HEK293 (cell line): ENCODE data around the gene PDGFC.

Experiments
- GLI4 ChIP-seq: fragments of 450-650 bp; formaldehyde crosslinking; IDR thresholded peaks from 2 replicates; pipeline ENCODE4 v1.5.1; 2016; ENCODE audit warnings: missing biosample characterization, missing genetic modification characterization
- HOXD13 ChIP-seq: sonication (generic); formaldehyde crosslinking; IDR thresholded peaks from 2 replicates; pipeline ENCODE4 v1.8.0; 2022; ENCODE audit warnings: missing genetic modification reagents, borderline replicate concordance
- KLF7 ChIP-seq: fragments of 450-650 bp; formaldehyde crosslinking; IDR thresholded peaks from 2 replicates; pipeline ENCODE4 v1.5.1; 2016; ENCODE audit warnings: missing biosample characterization, missing genetic modification characterization, borderline replicate concordance
- KLF9 ChIP-seq: fragments of 450-650 bp; formaldehyde crosslinking; IDR thresholded peaks from 2 replicates; pipeline ENCODE4 v1.5.1; 2016; ENCODE audit warnings: missing biosample characterization, missing genetic modification characterization, low read depth
- MZF1 ChIP-seq: fragments of 450-650 bp; formaldehyde crosslinking; IDR thresholded peaks from 2 replicates; pipeline ENCODE4 v1.5.1; 2017; ENCODE audit warnings: missing biosample characterization, missing genetic modification characterization, borderline replicate concordance
- SCRT1 ChIP-seq: fragments of 450-650 bp; formaldehyde crosslinking; IDR thresholded peaks from 2 replicates; pipeline ENCODE4 v1.5.1; 2016; ENCODE audit warnings: missing biosample characterization, missing genetic modification characterization, borderline replicate concordance
- TRIM28 ChIP-seq: IDR thresholded peaks from 2 replicates; pipeline ENCODE4 v1.6.1; 2011; ENCODE audit warnings: low read length, control low read depth, borderline replicate concordance
- YY1 ChIP-seq: fragments of 450-650 bp; formaldehyde crosslinking; IDR thresholded peaks from 2 replicates; pipeline ENCODE4 v1.5.1; 2018; ENCODE audit warnings: missing biosample characterization, missing genetic modification characterization
- ZBTB1 ChIP-seq: fragments of 450-650 bp; formaldehyde crosslinking; IDR thresholded peaks from 2 replicates; pipeline ENCODE4 v1.5.1; 2016; ENCODE audit warnings: missing biosample characterization, missing genetic modification characterization
- ZBTB17 ChIP-seq: fragments of 450-650 bp; formaldehyde crosslinking; IDR thresholded peaks from 2 replicates; pipeline ENCODE4 v1.5.1; 2016; ENCODE audit warnings: missing biosample characterization, missing genetic modification characterization
- ZBTB20 ChIP-seq: fragments of 450-650 bp; formaldehyde crosslinking; IDR thresholded peaks from 2 replicates; pipeline ENCODE4 v1.5.1; 2016; ENCODE audit warnings: missing biosample characterization, missing genetic modification characterization
- ZBTB8A ChIP-seq: fragments of 450-650 bp; formaldehyde crosslinking; IDR thresholded peaks from 2 replicates; pipeline ENCODE4 v1.5.1; 2016; ENCODE audit warnings: missing biosample characterization, missing genetic modification characterization
- ZFP41 ChIP-seq: fragments of 450-650 bp; formaldehyde crosslinking; IDR thresholded peaks from 2 replicates; pipeline ENCODE4 v1.5.1; 2016; ENCODE audit warnings: missing biosample characterization, missing genetic modification characterization, borderline replicate concordance
- ZNF121 ChIP-seq: fragments of 450-650 bp; formaldehyde crosslinking; IDR thresholded peaks from 2 replicates; pipeline ENCODE4 v1.5.1; 2016; ENCODE audit warnings: missing biosample characterization, missing genetic modification characterization
- ZNF169 ChIP-seq: fragments of 450-650 bp; formaldehyde crosslinking; IDR thresholded peaks from 2 replicates; pipeline ENCODE4 v1.5.1; 2016; ENCODE audit warnings: missing biosample characterization, missing genetic modification characterization
- ZNF24 ChIP-seq: fragments of 450-650 bp; formaldehyde crosslinking; IDR thresholded peaks from 2 replicates; pipeline ENCODE4 v1.5.1; 2016; ENCODE audit warnings: missing biosample characterization, missing genetic modification characterization
- ZNF266 ChIP-seq: fragments of 450-650 bp; formaldehyde crosslinking; IDR thresholded peaks from 2 replicates; pipeline ENCODE4 v1.5.1; 2016; ENCODE audit warnings: missing biosample characterization, missing genetic modification characterization, low read depth
- ZNF311 ChIP-seq: fragments of 450-650 bp; formaldehyde crosslinking; IDR thresholded peaks from 2 replicates; pipeline ENCODE4 v1.5.1; 2017; ENCODE audit warnings: missing biosample characterization, missing genetic modification characterization, borderline replicate concordance
- ZNF391 ChIP-seq: fragments of 450-650 bp; formaldehyde crosslinking; IDR thresholded peaks from 2 replicates; pipeline ENCODE4 v1.5.1; 2016; ENCODE audit warnings: low read depth, missing biosample characterization, missing genetic modification characterization, borderline replicate concordance
- ZNF404 ChIP-seq: fragments of 450-650 bp; formaldehyde crosslinking; IDR thresholded peaks from 2 replicates; pipeline ENCODE4 v1.5.1; 2017; ENCODE audit warnings: missing biosample characterization, missing genetic modification characterization
- ZNF433 ChIP-seq: fragments of 450-650 bp; formaldehyde crosslinking; IDR thresholded peaks from 2 replicates; pipeline ENCODE4 v1.5.1; 2016; ENCODE audit warnings: missing biosample characterization, missing genetic modification characterization, low read depth
- ZNF514 ChIP-seq: fragments of 450-650 bp; formaldehyde crosslinking; IDR thresholded peaks from 2 replicates; pipeline ENCODE4 v1.5.1; 2016; ENCODE audit warnings: missing biosample characterization, missing genetic modification characterization
- ZNF549 ChIP-seq: fragments of 450-650 bp; IDR thresholded peaks from 2 replicates; pipeline ENCODE4 v1.5.1; 2018; ENCODE audit warnings: missing biosample characterization, missing genetic modification characterization, mild to moderate bottlenecking, inconsistent platforms, moderate library complexity
- ZNF561 ChIP-seq: fragments of 450-650 bp; IDR thresholded peaks from 2 replicates; pipeline ENCODE4 v1.5.1; 2018; ENCODE audit warnings: missing biosample characterization, missing genetic modification characterization, borderline replicate concordance
- ZNF585B ChIP-seq: fragments of 450-650 bp; formaldehyde crosslinking; IDR thresholded peaks from 2 replicates; pipeline ENCODE4 v1.5.1; 2016; ENCODE audit warnings: missing biosample characterization, missing genetic modification characterization
- ZNF596 ChIP-seq: fragments of 450-650 bp; IDR thresholded peaks from 2 replicates; pipeline ENCODE4 v1.5.0; 2018; ENCODE audit warnings: missing biosample characterization, mild to moderate bottlenecking, missing genetic modification characterization, moderate library complexity
- ZNF621 ChIP-seq: fragments of 450-650 bp; formaldehyde crosslinking; IDR thresholded peaks from 2 replicates; pipeline ENCODE4 v1.5.1; 2017; ENCODE audit warnings: missing biosample characterization, missing genetic modification characterization
- ZNF623 ChIP-seq: fragments of 450-650 bp; formaldehyde crosslinking; IDR thresholded peaks from 2 replicates; pipeline ENCODE4 v1.5.1; 2016; ENCODE audit warnings: missing biosample characterization, missing genetic modification characterization
- ZNF660 ChIP-seq: fragments of 450-650 bp; IDR thresholded peaks from 2 replicates; pipeline ENCODE4 v1.5.1; 2018; ENCODE audit warnings: missing biosample characterization, mild to moderate bottlenecking, missing genetic modification characterization
- ZNF664 ChIP-seq: fragments of 450-650 bp; formaldehyde crosslinking; IDR thresholded peaks from 2 replicates; pipeline ENCODE4 v1.5.1; 2016; ENCODE audit warnings: missing biosample characterization, missing genetic modification characterization
- ZNF843 ChIP-seq: fragments of 450-650 bp; formaldehyde crosslinking; IDR thresholded peaks from 2 replicates; pipeline ENCODE4 v1.5.1; 2016; ENCODE audit warnings: missing biosample characterization, missing genetic modification characterization
- ZSCAN23 ChIP-seq: fragments of 450-650 bp; formaldehyde crosslinking; IDR thresholded peaks from 2 replicates; pipeline ENCODE4 v1.5.1; 2016; ENCODE audit warnings: missing biosample characterization, missing genetic modification characterization
- TF ChIP-seq, protein P1 (sequence below): fragments of 450-650 bp; formaldehyde crosslinking; optimal IDR thresholded peaks from 2 replicates; pipeline ENCODE3; 2016; ENCODE audit warnings: missing biosample characterization, mild to moderate bottlenecking, missing genetic modification characterization
- TF ChIP-seq, protein P2 (sequence below): fragments of 450-650 bp; formaldehyde crosslinking; IDR thresholded peaks from 2 replicates; pipeline ENCODE4 v1.5.1; 2016; ENCODE audit warnings: missing biosample characterization, missing genetic modification characterization
- TF ChIP-seq, protein P3 (sequence below): fragments of 450-650 bp; formaldehyde crosslinking; IDR thresholded peaks from 2 replicates; pipeline ENCODE4 v1.5.1; 2016; ENCODE audit warnings: missing biosample characterization, missing genetic modification characterization
- TF ChIP-seq, protein P4 (sequence below): fragments of 450-650 bp; formaldehyde crosslinking; IDR thresholded peaks from 2 replicates; pipeline ENCODE4 v1.5.1; 2016; ENCODE audit warnings: missing biosample characterization, missing genetic modification characterization
- TF ChIP-seq, protein P5 (sequence below): fragments of 450-650 bp; formaldehyde crosslinking; IDR thresholded peaks from 2 replicates; pipeline ENCODE4 v1.5.1; 2016; ENCODE audit warnings: missing biosample characterization, missing genetic modification characterization

PDGFC gene

DNA sequence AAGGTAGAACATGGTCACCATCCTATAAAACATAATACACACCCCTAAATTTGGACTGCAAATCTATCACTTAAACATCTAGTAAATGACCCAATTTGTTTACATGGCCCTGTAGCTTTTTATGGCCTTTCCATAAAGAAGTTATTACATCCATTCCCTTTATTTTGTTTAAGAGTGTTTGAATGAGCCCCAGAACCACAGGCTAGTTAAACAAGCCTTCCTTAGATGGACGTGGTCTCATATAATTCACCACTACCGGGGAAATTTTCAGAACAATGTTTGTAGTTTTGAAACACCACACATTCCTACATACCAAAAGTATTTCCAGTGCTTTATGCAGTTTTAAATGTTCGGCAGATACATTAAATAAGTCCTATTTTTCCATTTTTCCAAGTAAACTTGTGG lies 12.3 kb downstream of the PDGFC start (continued):
- TF ChIP-seq ZNF561: 0 out of 2 replicates have a peak, but pooled peaks have one; percentile 49
- no peak for TF ChIP-seq HOXD13 (CRISPR knock-in tag)
- TF ChIP-seq ZNF664: 0 out of 2 replicates have a peak, but pooled peaks have one; percentile 7
- TF ChIP-seq, protein P1, sequence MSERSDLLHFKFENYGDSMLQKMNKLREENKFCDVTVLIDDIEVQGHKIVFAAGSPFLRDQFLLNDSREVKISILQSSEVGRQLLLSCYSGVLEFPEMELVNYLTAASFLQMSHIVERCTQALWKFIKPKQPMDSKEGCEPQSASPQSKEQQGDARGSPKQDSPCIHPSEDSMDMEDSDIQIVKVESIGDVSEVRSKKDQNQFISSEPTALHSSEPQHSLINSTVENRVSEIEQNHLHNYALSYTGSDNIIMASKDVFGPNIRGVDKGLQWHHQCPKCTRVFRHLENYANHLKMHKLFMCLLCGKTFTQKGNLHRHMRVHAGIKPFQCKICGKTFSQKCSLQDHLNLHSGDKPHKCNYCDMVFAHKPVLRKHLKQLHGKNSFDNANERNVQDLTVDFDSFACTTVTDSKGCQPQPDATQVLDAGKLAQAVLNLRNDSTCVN (tag by site-specific recombination): no peak
- TF ChIP-seq GLI4 (tag by site-specific recombination): no peak
- no peak for TF ChIP-seq ZNF121 (tag by site-specific recombination)
- no peak for TF ChIP-seq ZBTB1
- no peak for TF ChIP-seq ZFP41
- TF ChIP-seq, protein P2, sequence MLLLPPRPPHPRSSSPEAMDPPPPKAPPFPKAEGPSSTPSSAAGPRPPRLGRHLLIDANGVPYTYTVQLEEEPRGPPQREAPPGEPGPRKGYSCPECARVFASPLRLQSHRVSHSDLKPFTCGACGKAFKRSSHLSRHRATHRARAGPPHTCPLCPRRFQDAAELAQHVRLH (tag by site-specific recombination): peak; percentile 90
- TF ChIP-seq ZNF660 (tag by site-specific recombination): no peak
- no peak for TF ChIP-seq ZNF514 (tag by site-specific recombination)
- no peak for TF ChIP-seq ZNF621 (tag by site-specific recombination)
- TF ChIP-seq ZNF311 (tag by site-specific recombination): no peak
- peak; percentile 97 for TF ChIP-seq ZNF843
- TF ChIP-seq ZNF404 (tag by site-specific recombination): no peak
- TF ChIP-seq KLF7 (tag by site-specific recombination): 0 out of 2 replicates have a peak, but pooled peaks have one; percentile 23
- peak; percentile 68; the same call in 1 of the 2 replicates for TF ChIP-seq ZNF391 (tag by site-specific recombination)
- TF ChIP-seq ZNF585B (tag by site-specific recombination): no peak
- peak; percentile 67; the same call in 1 of the 2 replicates for TF ChIP-seq MZF1 (tag by site-specific recombination)
- TF ChIP-seq ZNF169 (tag by site-specific recombination): no peak
- 0 out of 2 replicates have a peak, but pooled peaks have one; percentile 16 for TF ChIP-seq ZNF596
- no peak for TF ChIP-seq ZNF623 (tag by site-specific recombination)
- TF ChIP-seq ZBTB17 (tag by site-specific recombination): peak; percentile 1; the same call in 1 of the 2 replicates
- TF ChIP-seq ZNF549 (tag by site-specific recombination): no peak
- TF ChIP-seq, protein P3, sequence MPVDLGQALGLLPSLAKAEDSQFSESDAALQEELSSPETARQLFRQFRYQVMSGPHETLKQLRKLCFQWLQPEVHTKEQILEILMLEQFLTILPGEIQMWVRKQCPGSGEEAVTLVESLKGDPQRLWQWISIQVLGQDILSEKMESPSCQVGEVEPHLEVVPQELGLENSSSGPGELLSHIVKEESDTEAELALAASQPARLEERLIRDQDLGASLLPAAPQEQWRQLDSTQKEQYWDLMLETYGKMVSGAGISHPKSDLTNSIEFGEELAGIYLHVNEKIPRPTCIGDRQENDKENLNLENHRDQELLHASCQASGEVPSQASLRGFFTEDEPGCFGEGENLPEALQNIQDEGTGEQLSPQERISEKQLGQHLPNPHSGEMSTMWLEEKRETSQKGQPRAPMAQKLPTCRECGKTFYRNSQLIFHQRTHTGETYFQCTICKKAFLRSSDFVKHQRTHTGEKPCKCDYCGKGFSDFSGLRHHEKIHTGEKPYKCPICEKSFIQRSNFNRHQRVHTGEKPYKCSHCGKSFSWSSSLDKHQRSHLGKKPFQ (tag by site-specific recombination): 0 out of 2 replicates have a peak, but pooled peaks have one; percentile 45
- TF ChIP-seq ZNF266 (tag by site-specific recombination): no peak
- 0 out of 2 replicates have a peak, but pooled peaks have one; percentile 23 for TF ChIP-seq YY1
- no peak for TF ChIP-seq KLF9 (tag by site-specific recombination)
- no peak for TF ChIP-seq ZSCAN23 (tag by site-specific recombination)
- no peak for TF ChIP-seq SCRT1 (tag by site-specific recombination)
- peak; percentile 51; the same call in 1 of the 2 replicates for TF ChIP-seq ZBTB8A (tag by site-specific recombination)
- TF ChIP-seq ZNF24 (tag by site-specific recombination): 0 out of 2 replicates have a peak, but pooled peaks have one; percentile 31
- TF ChIP-seq, protein P4, sequence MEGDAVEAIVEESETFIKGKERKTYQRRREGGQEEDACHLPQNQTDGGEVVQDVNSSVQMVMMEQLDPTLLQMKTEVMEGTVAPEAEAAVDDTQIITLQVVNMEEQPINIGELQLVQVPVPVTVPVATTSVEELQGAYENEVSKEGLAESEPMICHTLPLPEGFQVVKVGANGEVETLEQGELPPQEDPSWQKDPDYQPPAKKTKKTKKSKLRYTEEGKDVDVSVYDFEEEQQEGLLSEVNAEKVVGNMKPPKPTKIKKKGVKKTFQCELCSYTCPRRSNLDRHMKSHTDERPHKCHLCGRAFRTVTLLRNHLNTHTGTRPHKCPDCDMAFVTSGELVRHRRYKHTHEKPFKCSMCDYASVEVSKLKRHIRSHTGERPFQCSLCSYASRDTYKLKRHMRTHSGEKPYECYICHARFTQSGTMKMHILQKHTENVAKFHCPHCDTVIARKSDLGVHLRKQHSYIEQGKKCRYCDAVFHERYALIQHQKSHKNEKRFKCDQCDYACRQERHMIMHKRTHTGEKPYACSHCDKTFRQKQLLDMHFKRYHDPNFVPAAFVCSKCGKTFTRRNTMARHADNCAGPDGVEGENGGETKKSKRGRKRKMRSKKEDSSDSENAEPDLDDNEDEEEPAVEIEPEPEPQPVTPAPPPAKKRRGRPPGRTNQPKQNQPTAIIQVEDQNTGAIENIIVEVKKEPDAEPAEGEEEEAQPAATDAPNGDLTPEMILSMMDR (tag by site-specific recombination): no peak
- TF ChIP-seq, protein P5, sequence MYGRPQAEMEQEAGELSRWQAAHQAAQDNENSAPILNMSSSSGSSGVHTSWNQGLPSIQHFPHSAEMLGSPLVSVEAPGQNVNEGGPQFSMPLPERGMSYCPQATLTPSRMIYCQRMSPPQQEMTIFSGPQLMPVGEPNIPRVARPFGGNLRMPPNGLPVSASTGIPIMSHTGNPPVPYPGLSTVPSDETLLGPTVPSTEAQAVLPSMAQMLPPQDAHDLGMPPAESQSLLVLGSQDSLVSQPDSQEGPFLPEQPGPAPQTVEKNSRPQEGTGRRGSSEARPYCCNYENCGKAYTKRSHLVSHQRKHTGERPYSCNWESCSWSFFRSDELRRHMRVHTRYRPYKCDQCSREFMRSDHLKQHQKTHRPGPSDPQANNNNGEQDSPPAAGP (tag by site-specific recombination): 0 out of 2 replicates have a peak, but pooled peaks have one; percentile 17
- no peak for TF ChIP-seq TRIM28
- no peak for TF ChIP-seq ZBTB20 (tag by site-specific recombination)
- no peak for TF ChIP-seq ZNF433 (tag by site-specific recombination)
